HG02642 (cell line): ENCODE measurements around the gene STUM.
"Not testable (repeated sequence)": the region's sequence is repeated elsewhere in the genome, so short reads cannot be mapped to it uniquely, and the experiment has no call there.

Experiments used
- ATAC-seq: cut with Tn5 transposase; IDR thresholded peaks from one replicate; pipeline ENCODE4 v1.9.1; 2021; ENCODE audit warnings: mild to moderate bottlenecking; ENCODE audit not compliant: unreplicated experiment, poor library complexity

STUM gene, protein sequence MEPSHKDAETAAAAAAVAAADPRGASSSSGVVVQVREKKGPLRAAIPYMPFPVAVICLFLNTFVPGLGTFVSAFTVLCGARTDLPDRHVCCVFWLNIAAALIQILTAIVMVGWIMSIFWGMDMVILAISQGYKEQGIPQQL

DNA sequence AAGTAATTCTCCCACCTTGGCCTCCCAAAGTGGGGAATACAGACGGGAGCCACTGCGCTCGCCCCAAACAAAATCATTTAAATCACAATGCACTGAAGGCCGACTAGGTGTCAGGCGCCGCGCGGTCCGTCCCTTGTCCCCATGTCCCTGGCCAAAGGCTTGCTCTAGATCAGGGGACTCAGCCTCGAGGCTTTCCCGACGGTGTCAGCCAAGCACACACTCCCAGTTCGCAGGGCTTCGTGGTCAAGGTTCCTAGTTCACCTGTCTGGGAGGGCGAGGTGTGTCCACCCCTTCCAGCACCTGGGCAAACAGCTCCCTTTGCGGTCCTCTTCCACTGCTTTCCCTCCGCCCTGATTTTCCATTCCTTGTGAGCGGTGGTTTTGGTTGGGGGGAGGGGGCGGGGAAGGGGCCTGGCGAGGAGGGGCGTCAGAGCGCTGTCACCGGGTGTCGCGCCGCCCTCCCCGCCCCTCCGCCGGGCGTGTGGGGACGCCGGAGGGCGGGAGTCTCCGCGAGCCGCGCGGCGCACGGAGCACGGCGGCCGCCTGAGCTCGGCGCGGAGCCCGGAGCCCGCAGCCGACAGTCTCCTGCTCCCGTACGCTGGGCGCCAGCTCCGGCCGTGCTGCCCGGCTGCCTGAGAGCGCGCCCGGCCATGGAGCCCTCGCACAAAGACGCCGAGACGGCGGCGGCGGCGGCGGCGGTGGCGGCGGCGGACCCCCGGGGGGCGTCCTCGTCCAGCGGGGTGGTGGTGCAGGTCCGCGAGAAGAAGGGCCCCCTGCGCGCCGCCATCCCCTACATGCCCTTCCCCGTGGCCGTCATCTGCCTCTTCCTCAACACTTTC is at the start of gene STUM:
TSS of gene STUM (plus strand) at position 509 of the 838 bp plus-strand sequence. CDS start at position 650, 141 bp downstream.
- no peak for ATAC-seq

- ATAC-seq: not testable (repeated sequence)
Observed at GRCh38 chr1:226499699-226500098, 48.9 kb upstream of the STUM start.

GRCh38 chr1:226506021-226506420 is 42.5 kb upstream of the STUM start:
- ATAC-seq: no peak

GRCh38 chr1:226506921-226507320 is 41.6 kb upstream of the STUM start:
- ATAC-seq: no peak

- ATAC-seq: no peak
Observed at GRCh38 chr1:226510453-226510852, 38.1 kb upstream of the STUM start.

DNA sequence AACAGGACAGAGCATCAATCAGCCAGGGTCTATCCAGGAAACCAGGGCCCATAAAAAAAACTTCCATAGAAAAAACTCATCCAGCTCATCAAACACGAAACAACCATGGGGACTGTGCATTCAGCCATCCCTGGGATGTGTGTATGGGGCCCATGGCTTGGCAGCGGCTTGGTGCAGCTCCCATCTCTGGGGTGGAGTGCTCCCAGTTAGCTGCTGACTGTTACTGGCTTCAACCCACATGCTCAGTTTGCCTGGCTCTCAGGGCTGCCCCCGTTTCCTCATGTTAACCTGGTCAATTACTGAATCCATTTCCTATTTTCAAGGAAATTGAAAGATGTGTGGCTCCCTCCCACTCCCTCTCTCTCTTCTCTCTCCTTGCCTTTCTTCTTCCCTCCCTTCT is 37.3 kb upstream of the STUM start:
- ATAC-seq: no peak

DNA sequence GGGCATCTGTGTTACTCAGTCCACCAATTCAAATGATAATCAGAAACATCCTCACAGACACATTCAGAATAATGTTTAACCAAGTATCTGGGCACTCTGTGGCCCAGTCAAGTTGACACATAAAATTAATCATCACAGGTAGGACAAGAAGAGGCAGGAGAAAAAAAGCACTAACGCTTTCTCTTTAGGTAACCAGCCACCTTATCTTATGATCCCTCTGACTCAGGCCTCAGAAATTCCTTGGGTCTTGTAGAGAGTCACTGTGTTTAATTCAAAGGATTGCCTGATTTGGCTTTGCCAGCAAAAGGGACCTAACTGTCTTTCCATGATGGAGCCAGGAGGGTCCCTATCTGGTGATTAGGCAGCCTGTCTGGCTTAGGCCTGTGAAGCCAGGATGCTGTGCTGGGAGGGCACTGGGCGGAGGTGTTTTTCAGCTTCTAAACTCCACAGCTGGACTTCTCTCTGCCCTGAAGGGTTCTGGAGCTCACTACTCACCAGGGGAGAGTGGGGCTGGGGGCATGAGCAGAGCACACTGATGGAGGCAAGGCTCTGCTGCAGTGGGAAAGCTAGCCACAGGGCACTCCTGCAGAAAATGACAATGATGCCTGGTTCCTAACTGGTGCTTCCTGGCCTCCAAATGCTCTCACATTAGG is 36.4 kb upstream of the STUM start:
- no peak for ATAC-seq

- ATAC-seq: no peak
Observed at GRCh38 chr1:226518375-226518774, 30.2 kb upstream of the STUM start.

DNA sequence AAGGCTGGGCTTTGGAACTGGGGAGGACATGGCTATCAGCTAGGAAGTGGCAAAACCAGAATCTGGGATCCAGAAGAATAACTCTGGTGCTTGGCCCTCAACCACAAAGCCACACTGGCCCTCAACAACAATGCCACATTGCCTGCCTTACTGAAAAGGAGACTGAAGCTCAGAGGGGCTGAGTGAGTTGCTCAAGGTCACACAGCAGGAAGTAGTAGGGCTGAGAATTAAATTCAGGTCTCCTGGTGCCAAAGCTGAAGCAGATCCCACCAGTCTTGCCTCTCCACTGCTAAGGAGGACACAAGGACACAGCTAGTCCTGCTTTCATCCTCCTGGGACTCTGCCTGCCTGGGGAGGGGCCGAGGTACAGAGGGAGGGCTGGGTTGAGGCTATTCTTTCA is 29.4 kb upstream of the STUM start:
- no peak for ATAC-seq

DNA sequence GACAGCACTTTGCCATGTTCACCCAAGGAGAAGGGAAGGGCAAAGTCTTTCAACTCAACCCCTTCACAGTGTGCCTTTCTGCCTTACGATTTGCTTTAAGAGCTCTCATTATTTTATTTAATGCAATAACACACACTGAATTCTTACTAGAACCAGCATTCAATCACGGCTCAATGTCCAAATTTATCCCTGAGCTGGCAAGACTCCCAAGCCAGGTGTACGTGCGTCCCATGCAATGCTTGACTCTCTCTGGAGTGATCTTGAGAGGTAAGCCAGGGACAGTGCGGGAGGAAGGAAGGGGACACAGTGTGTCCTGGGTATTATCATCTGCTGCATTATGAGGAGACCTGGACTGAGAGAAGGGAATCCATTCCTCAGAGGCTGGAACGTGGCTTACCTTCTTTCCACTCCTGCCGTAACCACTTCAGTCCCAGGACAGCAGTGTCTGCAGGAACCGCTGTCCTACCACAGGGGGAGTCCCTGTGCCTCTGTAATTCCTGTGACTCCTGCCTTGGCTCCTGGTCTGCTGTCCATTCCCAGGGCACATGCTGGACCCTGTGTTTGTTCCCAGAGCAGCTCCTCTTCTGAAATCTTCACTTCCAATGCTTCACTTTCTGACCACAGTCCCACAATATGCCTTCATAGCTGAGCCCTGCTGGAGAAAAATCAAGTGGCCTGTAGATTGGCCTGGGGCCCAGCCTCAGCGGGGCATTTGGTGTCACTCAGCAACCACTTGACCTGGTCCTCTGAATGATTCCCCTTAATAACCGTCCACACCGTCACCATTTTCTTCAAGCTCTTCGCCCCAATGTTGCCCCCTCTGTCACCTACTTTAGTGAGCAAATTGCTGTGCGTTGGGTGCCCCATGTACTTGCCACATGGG is 28.6 kb upstream of the STUM start:
- ATAC-seq: no peak

DNA sequence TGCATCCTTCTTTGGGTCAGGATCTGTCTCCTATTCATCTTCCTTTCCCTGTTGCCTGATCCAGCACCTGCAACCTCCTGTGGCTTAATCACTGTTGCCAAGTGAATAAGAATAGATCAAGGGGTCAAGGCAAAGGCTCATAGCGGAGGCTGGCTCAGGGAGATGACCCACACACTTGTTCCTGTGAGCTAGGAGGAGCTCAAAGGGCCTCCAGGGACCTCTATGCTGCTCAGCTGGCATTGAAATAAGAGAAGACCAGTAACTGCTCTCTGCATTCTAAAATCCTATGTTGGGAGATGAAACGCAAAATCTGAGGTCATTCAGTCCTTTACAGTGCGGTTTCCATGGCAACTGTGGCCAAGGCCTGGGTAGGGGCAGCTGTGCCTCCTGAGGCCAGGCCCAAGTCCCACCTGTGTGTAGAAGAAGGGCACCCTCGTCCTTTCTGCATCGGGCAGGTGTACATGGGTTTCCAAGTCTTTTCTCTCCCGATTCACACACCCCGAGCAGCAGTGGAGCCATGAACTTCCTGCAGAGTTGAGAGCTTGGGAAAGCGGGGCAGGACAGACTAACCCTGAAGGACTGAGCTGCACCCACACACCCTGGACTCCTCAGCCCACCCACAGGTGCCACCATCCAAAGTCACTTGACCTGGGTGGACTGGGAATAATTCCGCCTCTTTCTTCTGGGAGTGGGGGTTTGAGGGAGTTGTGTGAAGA is 27.8 kb upstream of the STUM start:
- no peak for ATAC-seq

GRCh38 chr1:226523646-226524406 is 24.7 kb upstream of the STUM start:
- no peak for ATAC-seq

DNA sequence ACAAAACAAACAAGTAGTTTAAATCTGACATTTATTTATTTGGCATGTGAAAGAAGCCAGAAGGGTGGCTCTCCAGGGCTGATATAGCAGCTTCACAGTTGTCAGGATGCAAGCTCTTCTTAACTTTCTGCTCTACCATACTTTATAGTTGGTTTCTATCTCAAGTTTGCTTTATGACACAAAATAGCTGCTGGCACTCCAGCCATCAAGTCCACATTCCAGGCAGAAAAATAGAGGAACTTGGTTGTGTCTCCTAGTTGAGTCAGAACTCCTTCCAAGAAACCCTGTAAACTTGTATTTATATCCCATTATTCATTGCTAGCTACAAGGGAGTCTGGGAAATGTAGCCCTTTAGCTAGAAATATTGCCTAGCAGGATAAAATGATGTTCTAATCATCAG is 24.0 kb upstream of the STUM start:
- no peak for ATAC-seq

DNA sequence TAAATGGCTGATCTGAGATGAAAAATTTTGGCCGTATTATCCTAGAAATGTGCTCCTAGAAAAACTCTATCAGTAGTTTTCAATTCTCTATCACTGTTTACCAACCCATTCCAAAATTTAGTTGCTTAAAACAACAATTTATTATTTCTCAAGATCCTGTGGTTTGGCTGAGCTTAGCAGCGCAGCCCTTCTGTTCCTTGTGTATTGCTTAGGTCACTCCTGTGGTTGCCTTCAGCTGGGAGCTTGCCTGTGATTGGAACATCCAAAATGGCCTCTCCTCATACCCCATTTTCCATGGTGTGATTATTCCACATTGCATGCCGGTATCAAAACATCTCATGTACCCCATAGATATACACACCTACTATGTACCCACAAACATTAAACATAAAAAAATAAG is 22.8 kb upstream of the STUM start:
- no peak for ATAC-seq

GRCh38 chr1:226526801-226527595 is 21.6 kb upstream of the STUM start:
- ATAC-seq: no peak

- ATAC-seq: no peak
Observed at GRCh38 chr1:226529891-226530290, 18.7 kb upstream of the STUM start.

GRCh38 chr1:226530591-226530990 is 18.0 kb upstream of the STUM start:
- ATAC-seq: no peak

DNA sequence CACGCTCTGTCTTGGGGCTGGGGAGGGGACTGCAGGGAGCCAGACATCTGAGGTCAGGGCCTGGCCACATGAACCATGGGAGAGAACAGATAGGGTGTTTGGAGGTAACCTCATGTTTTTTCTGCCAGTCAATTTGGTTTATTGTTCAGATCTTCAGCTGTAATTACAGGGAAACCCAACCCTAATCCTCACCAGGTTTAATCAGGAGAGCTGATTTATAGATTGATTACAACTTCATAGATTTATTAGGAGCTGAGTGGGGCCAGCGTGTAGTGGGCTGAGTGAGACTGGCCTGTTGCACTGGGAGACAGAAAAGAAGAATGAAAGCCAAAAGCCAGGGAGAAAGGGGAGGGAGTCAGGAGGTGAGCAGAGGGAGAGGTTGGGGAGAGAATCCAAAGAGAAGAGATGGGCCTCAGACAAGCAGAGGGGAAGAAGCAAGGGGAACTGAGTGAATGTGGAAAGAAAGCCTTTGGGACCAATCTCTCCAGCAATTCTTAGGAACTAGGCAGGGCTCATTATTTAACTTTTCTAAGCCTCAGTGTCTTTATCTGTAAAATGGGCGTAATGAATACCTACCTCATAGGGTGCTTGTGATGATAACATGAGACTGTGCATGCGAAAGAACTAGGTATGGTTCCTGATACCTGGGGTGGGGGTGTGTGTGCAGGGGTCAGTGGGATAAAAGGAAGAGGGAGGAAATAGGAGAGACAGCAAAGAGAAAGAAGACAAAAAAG is 17.0 kb upstream of the STUM start:
- ATAC-seq: no peak
